Right cardiac atrium (tissue), 5 donors: Measurements from ENCODE around the gene GREB1. TPM values are rescaled to one million over a fixed set of nuclear protein-coding genes. Genes with fewer than 3 reads are reported as not detected.

Experiments
- ATAC-seq, 2 donors: fragments of 200-7000 bp; cut with Tn5 transposase; one replicate each; pipeline versions ENCODE4 v1.8.0 to v1.9.1; 2020; ENCODE audit warnings: moderate library complexity in 2 of 2, mild to moderate bottlenecking in 1 of 2
- DNase-seq, 3 donors: peaks; one replicate each; pipeline ENCODE4 v3.0.0-alpha.2; 2020
- H3K27ac ChIP-seq: one replicate; pipeline ENCODE4 v1.5.1; 2013; ENCODE audit warnings: mild to moderate bottlenecking, low read length, control low read depth, moderate library complexity
- H3K27me3 ChIP-seq: one replicate; pipeline ENCODE4 v1.6.1; 2013; ENCODE audit not compliant: control insufficient read depth, insufficient read depth
- H3K4me1 ChIP-seq: one replicate; pipeline ENCODE4 v1.6.1; 2013; ENCODE audit warnings: low read length; ENCODE audit not compliant: control insufficient read depth, insufficient read depth
- H3K4me3 ChIP-seq: one replicate; pipeline ENCODE4 v1.5.1; 2013; ENCODE audit warnings: low read length, control low read depth
- H3K9me3 ChIP-seq: one replicate; pipeline ENCODE4 v1.6.1; 2013; ENCODE audit warnings: low read length; ENCODE audit not compliant: control insufficient read depth
- WGBS: extraction: QIAGEN DNeasy Blood & Tissue Kit; methylation state at CpG from one replicate; pipeline ENCODE4 v1.1.7; 2013; 5-methylcytosine and 5-hydroxymethylcytosine counted together
- intact Hi-C, 4 donors: fragments of 100-400 bp; cut with DNase I; formaldehyde crosslinking; loops; one replicate each; pipeline versions ENCODE4 v1.11.0 to v1.14.0; 2022 to 2023
- long read RNA-seq, 4 donors: library from polyadenylated mRNA; unstranded; transcript quantifications; one replicate each; pipeline ENCODE4 v2.0.0, GENCODE V29; 2020 to 2021
- polyA plus RNA-seq: library from polyadenylated mRNA; stranded (reverse); fragments of 200-250 nt; gene quantifications from one replicate; pipeline ENCODE4 v1.2.3, GENCODE V29; 2013
- total RNA-seq, 4 donors: library from RNA; stranded (reverse); fragmentation: NEBNext Ultra II Directional; extraction: Animal tissue kit (Norgen Biotek cat#: 25700); gene quantifications; one replicate each; pipeline ENCODE4 v1.2.1, GENCODE V29; 2021
- donor health status: healthy with polysubstance abuse.
- donor health status: DM: no; HTN: yes; CAD: no.
- donor health status: DM: no; HTN: no; CAD: no.
- donor health status: DM: no; HTN: yes; CAD: no; lungs with severe emphysema.
- donor health status: DM: yes; HTN: yes; CAD: no.

Gene GREB1, protein sequence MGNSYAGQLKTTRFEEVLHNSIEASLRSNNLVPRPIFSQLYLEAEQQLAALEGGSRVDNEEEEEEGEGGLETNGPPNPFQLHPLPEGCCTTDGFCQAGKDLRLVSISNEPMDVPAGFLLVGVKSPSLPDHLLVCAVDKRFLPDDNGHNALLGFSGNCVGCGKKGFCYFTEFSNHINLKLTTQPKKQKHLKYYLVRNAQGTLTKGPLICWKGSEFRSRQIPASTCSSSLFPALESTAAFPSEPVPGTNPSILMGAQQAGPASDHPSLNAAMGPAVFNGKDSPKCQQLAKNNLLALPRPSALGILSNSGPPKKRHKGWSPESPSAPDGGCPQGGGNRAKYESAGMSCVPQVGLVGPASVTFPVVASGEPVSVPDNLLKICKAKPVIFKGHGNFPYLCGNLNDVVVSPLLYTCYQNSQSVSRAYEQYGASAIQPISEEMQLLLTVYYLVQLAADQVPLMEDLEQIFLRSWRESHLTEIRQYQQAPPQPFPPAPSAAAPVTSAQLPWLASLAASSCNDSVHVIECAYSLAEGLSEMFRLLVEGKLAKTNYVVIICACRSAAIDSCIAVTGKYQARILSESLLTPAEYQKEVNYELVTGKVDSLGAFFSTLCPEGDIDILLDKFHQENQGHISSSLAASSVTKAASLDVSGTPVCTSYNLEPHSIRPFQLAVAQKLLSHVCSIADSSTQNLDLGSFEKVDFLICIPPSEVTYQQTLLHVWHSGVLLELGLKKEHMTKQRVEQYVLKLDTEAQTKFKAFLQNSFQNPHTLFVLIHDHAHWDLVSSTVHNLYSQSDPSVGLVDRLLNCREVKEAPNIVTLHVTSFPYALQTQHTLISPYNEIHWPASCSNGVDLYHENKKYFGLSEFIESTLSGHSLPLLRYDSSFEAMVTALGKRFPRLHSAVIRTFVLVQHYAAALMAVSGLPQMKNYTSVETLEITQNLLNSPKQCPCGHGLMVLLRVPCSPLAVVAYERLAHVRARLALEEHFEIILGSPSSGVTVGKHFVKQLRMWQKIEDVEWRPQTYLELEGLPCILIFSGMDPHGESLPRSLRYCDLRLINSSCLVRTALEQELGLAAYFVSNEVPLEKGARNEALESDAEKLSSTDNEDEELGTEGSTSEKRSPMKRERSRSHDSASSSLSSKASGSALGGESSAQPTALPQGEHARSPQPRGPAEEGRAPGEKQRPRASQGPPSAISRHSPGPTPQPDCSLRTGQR (N-terminal part only)
- 10 to 100 TPM in 3 of 4 donors, 1 to 10 TPM in 1; 7.3 to 17.7 (median 11.1) TPM for total RNA-seq
- 4.6 TPM for polyA plus RNA-seq
- long read RNA-seq, donor 1, partial matches to known transcripts, result 3 of 10 reads
- long read RNA-seq, donor 1, other reads (novel, unspliced or antisense), result 7 of 10 reads
- long read RNA-seq, donor 2, partial matches to known transcripts, result 1 of 5 reads
- long read RNA-seq, donor 2, other reads (novel, unspliced or antisense), result 4 of 5 reads
- long read RNA-seq, donor 3, partial matches to known transcripts, result 1 of 1 reads
- long read RNA-seq, donor 3, other reads (novel, unspliced or antisense), result 0 of 1 reads
- long read RNA-seq, donor 4, partial matches to known transcripts, result 2 of 12 reads
- long read RNA-seq, donor 4, other reads (novel, unspliced or antisense), result 10 of 12 reads

GRCh38 chr2:11533278-11534070, at the start of gene GREB1:
Gene GREB1 (plus strand): TSS chr2:11534045. CDS start chr2:11556615, 22,570 bp downstream.
- H3K4me1 ChIP-seq, result no peaks in the 10 kb centered on the region
- DNase-seq, result no peak
- H3K9me3 ChIP-seq, result no peaks in the 10 kb centered on the region
- H3K27me3 ChIP-seq, result no peaks in the 10 kb centered on the region
- intact Hi-C loops, result no loop called here
- H3K27ac ChIP-seq, result no peak within 1 kb of the TSS
- no peak within 1 kb of the TSS for H3K4me3 ChIP-seq
- 68% methylated on average over 9 of the region's 9 CpGs for WGBS
- no peak for ATAC-seq

- intact Hi-C loops, result loop anchor here in 1 of 4 donors (10.0 kb wide), 1 partner anchor 196 kb away; no protein-coding TSS in a partner anchor
- Histone ChIP-seq H3K4me3 (no peak overlapping the region), H3K27me3 (no peaks in the 10 kb centered on the region), H3K4me1 (no peaks in the 10 kb centered on the region), H3K27ac (no peak overlapping the region), H3K9me3 (no peaks in the 10 kb centered on the region)
- 79% methylated on average over 3 of the region's 3 CpGs for WGBS
- no peak for ATAC-seq
- no peak for DNase-seq
Observed at GRCh38 chr2:11488809-11489208, 45.0 kb upstream of the GREB1 start.

DNA sequence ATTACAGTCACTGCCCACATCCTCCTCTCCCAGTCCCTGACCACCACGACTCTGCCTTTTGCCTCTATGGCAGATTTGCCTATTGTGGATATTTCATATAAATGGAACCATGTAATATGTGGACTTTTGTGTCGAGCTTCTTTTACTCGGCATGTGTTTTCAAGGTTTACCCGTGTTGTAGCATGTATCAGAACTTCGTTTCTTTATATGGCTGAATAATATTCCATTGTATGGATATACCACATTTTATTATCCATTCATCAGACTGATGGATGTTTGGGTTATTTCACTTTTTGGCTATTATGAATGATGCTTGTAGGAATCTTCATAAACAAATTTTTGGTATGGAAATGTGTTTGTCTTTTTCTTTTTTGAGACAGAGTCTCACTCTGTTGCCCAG, 43.7 kb upstream of the GREB1 start:
- intact Hi-C loops, result no loop called here
- no peak overlapping the region for H3K27ac ChIP-seq

DNA sequence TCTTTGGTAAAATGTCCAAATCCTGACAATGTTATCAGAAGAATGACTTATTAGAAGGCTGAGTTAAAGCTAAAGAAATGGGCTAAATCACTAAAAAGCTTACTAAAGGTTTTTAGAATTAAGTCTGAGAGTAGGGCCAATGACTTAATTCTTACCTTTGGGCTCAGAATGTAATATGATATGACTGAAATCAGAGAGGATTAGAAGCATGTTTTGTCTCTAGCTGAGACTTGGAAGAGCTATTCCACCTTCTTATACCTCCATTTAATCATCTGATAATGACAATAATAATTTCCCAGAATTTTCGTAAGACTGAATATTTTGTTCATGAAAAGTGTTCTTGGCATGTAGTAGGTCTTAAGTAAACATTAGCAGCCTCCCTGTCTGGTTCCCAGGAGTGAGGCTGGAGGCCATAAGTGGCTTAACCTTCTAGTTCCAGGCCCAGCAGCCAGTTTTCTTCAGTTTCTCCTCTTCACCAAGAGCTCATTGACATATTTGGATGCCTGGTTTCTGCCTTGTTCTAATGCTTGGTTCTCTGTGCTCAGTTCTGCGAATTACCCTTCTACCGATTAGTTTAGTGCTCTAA, 42.4 kb upstream of the GREB1 start:
- H3K27ac ChIP-seq, result no peak overlapping the region
- H3K4me3 ChIP-seq, result no peak overlapping the region
- H3K27me3 ChIP-seq, result no peaks in the 10 kb centered on the region
- 63% methylated on average over 3 of the region's 3 CpGs for WGBS
- no peaks in the 10 kb centered on the region for H3K9me3 ChIP-seq
- no peaks in the 10 kb centered on the region for H3K4me1 ChIP-seq
- no peak for ATAC-seq
- no peak for DNase-seq
- intact Hi-C loops, result no loop called here

More for the DNA sequence above, 43.7 kb upstream of the GREB1 start:
- Histone ChIP-seq H3K4me1 (no peaks in the 10 kb centered on the region), H3K9me3 (no peaks in the 10 kb centered on the region), H3K27me3 (no peaks in the 10 kb centered on the region), H3K4me3 (no peak overlapping the region)
- DNase-seq (no peak), ATAC-seq (no peak)
- 97% methylated on average over 5 of the region's 5 CpGs for WGBS

GRCh38 chr2:11492244-11492643, 41.6 kb upstream of the GREB1 start:
- Histone ChIP-seq H3K4me1 (no peaks in the 10 kb centered on the region), H3K27ac (no peak overlapping the region), H3K4me3 (no peak overlapping the region), H3K9me3 (no peaks in the 10 kb centered on the region), H3K27me3 (no peaks in the 10 kb centered on the region)
- DNase-seq, result no peak
- 82% methylated on average over 3 of the region's 3 CpGs for WGBS
- intact Hi-C loops, result no loop called here
- ATAC-seq, result no peak

DNA sequence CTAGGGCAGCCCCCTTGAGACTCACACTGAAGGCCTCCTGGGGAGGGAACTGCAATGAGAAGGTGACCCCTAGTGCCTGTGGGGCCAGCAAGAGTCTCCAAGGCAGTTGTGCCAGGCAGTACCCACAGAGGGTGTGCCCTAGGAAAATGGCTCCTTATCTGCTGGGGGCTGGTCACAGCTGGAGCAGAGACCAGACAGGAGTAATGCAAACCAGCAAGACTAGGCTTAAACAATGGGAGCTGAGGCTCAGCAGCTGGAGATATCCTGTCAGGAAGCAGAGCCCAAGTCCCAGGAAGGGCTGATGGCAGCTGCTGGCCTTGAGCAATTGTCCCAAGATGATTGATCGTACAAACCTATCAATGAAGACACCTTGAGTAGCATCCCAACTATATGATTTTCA, 41.1 kb upstream of the GREB1 start:
- intact Hi-C loops, result no loop called here
- ATAC-seq (no peak), DNase-seq (no peak)
- H3K4me1 ChIP-seq, result no peaks in the 10 kb centered on the region
- no peak overlapping the region for H3K4me3 ChIP-seq
- H3K27ac ChIP-seq, result no peak overlapping the region
- H3K27me3 ChIP-seq, result no peaks in the 10 kb centered on the region
- no peaks in the 10 kb centered on the region for H3K9me3 ChIP-seq
- 82% methylated on average over 1 of the region's 1 CpG for WGBS

GRCh38 chr2:11493282-11493681, 40.6 kb upstream of the GREB1 start:
- 97% methylated on average over 6 of the region's 6 CpGs for WGBS
- H3K27me3 ChIP-seq, result no peaks in the 10 kb centered on the region
- ATAC-seq (no peak), DNase-seq (no peak)
- H3K27ac ChIP-seq, result no peak overlapping the region
- H3K9me3 ChIP-seq, result no peaks in the 10 kb centered on the region
- H3K4me1 ChIP-seq, result no peaks in the 10 kb centered on the region
- no peak overlapping the region for H3K4me3 ChIP-seq
- intact Hi-C loops, result no loop called here

DNA sequence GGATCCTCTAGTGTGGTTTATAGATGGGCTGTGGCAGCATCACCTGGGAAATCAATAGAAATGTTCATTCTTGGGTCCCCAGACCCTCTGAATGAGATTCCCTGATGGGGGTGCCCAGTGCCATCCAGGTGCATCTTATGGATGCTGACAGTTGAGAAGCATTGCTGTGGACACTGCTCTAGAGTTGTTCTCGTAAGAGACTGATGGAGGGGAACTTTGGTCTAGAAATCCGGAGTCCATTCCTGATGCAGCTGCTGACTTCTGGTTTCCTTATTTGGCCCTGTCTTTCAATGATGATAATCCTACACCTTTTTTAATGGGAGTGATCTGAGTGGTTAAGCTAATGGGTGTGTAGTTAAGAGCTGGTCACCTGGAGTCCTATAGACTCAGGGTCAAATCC, 39.5 kb upstream of the GREB1 start:
- Histone ChIP-seq H3K4me1 (no peaks in the 10 kb centered on the region), H3K9me3 (no peaks in the 10 kb centered on the region), H3K27me3 (no peaks in the 10 kb centered on the region), H3K4me3 (no peak overlapping the region), H3K27ac (no peak overlapping the region)
- intact Hi-C loops, result no loop called here
- no peak for ATAC-seq
- no peak for DNase-seq
- over 99% methylated on average over 2 of the region's 2 CpGs for WGBS

DNA sequence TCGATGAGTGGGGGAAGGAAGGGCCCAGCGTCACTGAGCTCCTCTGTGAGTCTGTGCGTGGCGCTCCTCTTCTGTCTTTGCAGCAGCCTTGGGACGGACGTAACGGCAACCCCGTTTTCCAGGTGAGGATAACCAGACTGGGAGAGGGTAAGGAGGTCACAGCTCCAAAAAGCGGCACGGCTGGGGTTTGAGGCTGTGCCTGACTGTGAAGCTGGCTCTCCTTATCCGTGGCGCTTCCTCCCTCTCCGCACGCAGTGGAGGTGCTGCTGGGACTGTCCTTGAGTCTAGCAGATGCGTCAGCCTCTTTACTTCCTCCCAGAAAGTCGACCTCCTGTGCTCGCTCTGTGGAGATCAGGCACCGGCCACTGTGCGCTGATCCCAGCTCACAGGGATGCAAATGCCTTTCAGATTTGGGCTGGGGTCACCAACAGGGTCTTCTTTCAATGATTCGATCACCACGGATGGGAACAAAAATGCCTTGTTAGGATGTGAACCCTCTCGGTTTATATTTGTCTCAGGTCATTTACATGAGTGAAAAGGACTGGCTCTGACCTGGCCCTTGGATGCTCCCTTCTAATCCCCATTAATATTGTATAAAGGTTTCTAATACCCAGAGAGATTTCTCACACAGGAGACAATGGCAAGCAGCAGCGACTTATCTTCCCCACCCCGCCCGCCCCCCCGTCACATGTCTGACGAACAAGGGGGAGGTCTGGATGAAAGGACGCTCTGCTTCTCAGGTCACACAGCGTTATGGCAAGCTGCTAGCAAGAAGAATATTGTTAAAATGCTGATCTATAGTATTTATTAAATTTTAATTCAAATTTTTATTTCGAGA, 37.8 kb upstream of the GREB1 start:
- ATAC-seq, result peak; percentile 35 to 69
- Histone ChIP-seq H3K4me3 (peak overlapping the region; percentile 50), H3K27me3 (no peaks in the 10 kb centered on the region), H3K9me3 (no peaks in the 10 kb centered on the region), H3K27ac (peak overlapping the region; percentile 98), H3K4me1 (no peaks in the 10 kb centered on the region)
- 37% methylated on average over 30 of the region's 30 CpGs for WGBS
- intact Hi-C loops, result no loop called here
- DNase-seq, result peak in 2 of 3 donors; percentile 18 to 61
